Bronchial epithelial cell (primary cell): ENCODE measurements around the gene CHST11. TPM values are rescaled to one million over a fixed set of nuclear protein-coding genes. Genes with fewer than 3 reads are reported as not detected.

Source experiments
- DNase-seq: peaks from one replicate; pipeline ENCODE4 v3.0.0-alpha.2; 2010; ENCODE audit warnings: low read depth
- FAIRE-seq: peaks from 2 replicates; lab custom pipeline; 2011; peaks lifted over from hg19 to GRCh38; lab: Jason Lieb, UNC
- H3K27me3 ChIP-seq: 2 replicates; pipeline ENCODE4 v1.5.1; 2011; ENCODE audit warnings: low read length; ENCODE audit not compliant: control insufficient read depth, insufficient read depth
- H3K36me3 ChIP-seq: 2 replicates; pipeline ENCODE4 v1.5.1; 2011; ENCODE audit warnings: low read length; ENCODE audit not compliant: control insufficient read depth, insufficient read depth
- H3K4me3 ChIP-seq: 2 replicates; pipeline ENCODE4 v1.5.1; 2011; ENCODE audit warnings: mild to moderate bottlenecking, low read depth, low read length, control low read depth
- total RNA-seq: library from RNA; depleted of rRNA; stranded (reverse); fragments of >200 nt; gene quantifications from 2 replicates; pipeline ENCODE4 v1.2.1, GENCODE V29; 2014
- TF ChIP-seq, protein P1 (sequence below): IDR thresholded peaks from 2 replicates; pipeline ENCODE4 v1.5.1; 2011; ENCODE audit warnings: mild to moderate bottlenecking, moderate library complexity, low read length, control low read depth, inconsistent platforms; ENCODE audit not compliant: insufficient read depth, severe bottlenecking

Gene CHST11
- total RNA-seq, 1 donor from 2014 or later: 7.9 TPM

DNA sequence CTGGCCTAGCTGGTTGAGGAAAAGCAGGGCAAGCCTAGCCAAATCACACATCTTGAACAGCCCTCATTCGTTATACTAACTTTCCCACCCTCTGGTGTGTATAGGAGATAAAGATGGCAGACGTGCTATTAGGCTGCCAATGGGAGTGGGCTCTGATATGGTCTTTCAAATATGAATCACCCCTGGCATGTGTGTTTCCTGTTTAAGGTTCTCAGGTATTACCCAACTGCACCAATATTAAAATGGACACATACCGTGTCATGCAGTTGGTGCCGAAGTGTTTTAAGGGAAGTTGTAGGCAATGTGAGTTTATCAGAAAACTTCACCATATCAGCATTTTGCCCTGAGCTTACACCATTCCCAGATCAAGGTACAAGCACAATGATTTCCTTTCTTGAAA lies 33.4 kb downstream of the CHST11 start:
- H3K36me3 ChIP-seq: no peaks in the 10 kb centered on the region
- no peak overlapping the region for H3K4me3 ChIP-seq
- DNase-seq (peak; percentile 18), FAIRE-seq (no peak)
- H3K27me3 ChIP-seq: no peaks in the 10 kb centered on the region
- TF ChIP-seq, protein P1, sequence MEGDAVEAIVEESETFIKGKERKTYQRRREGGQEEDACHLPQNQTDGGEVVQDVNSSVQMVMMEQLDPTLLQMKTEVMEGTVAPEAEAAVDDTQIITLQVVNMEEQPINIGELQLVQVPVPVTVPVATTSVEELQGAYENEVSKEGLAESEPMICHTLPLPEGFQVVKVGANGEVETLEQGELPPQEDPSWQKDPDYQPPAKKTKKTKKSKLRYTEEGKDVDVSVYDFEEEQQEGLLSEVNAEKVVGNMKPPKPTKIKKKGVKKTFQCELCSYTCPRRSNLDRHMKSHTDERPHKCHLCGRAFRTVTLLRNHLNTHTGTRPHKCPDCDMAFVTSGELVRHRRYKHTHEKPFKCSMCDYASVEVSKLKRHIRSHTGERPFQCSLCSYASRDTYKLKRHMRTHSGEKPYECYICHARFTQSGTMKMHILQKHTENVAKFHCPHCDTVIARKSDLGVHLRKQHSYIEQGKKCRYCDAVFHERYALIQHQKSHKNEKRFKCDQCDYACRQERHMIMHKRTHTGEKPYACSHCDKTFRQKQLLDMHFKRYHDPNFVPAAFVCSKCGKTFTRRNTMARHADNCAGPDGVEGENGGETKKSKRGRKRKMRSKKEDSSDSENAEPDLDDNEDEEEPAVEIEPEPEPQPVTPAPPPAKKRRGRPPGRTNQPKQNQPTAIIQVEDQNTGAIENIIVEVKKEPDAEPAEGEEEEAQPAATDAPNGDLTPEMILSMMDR: no peak

- TF ChIP-seq, protein P1: no peak
- Histone ChIP-seq H3K36me3 (no peaks in the 10 kb centered on the region), H3K27me3 (no peaks in the 10 kb centered on the region), H3K4me3 (no peak overlapping the region)
- DNase-seq: no peak
- no peak for FAIRE-seq
Observed at GRCh38 chr12:104490850-104491249, 34.1 kb downstream of the CHST11 start.

DNA sequence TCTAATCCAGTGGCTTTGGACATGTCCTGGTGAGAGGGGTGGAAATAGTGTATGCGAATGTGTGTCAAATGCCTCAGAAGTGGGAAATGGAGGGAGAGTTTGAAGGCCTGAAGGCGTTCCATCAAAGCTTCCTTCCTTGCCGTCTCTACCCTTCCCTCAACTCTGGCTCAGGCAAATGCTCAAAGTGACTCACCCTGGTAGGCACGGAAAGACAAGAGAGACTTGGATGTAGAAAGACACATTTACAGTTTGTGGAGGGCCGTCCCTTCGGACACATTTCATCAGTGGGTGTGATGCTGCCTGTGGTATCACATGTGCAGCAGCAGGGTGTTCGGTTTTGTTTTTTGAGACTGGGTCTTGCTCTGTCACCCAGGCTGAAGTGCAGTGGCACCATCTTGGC lies 36.7 kb downstream of the CHST11 start:
- H3K27me3 ChIP-seq: no peaks in the 10 kb centered on the region
- FAIRE-seq: no peak
- no peak for DNase-seq
- no peak overlapping the region for H3K4me3 ChIP-seq
- TF ChIP-seq, protein P1: no peak
- H3K36me3 ChIP-seq: no peaks in the 10 kb centered on the region

DNA sequence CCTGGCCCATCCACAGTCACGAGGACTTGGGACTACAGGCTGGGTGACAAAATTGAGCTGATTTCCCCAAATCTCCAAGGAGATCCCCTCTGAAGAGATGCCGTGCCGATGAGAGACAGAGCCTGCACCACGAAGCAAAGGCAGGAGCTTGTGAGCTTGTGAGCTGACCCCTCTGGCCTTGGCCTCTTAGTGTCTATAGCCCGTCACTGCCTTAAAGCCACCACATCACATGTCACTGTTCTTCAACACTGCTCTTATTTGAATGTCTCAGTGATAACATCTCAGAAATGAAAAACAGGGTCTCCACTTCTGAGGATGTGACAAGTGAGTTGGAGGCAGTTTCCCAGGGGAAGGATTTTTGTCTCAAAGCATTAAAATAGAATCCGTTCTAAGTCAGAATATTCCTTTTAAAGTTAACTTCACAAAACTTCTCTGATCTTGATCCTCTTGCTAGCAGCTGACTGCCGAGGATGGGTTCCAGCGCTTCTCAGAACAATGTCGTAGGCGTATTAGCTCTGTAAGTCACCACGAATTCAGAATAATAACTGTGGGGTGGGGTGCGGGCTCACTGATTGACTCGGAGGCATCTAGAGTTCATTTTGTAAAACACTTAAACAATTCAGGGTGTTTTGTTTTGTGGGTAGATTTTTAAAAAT lies 37.5 kb downstream of the CHST11 start:
- DNase-seq (peak; percentile 37), FAIRE-seq (no peak)
- no peak overlapping the region for H3K4me3 ChIP-seq

GRCh38 chr12:104494793-104495158 lies 38.0 kb downstream of the CHST11 start:
- no peak for DNase-seq
- Histone ChIP-seq H3K4me3 (no peak overlapping the region), H3K36me3 (no peaks in the 10 kb centered on the region), H3K27me3 (no peaks in the 10 kb centered on the region)
- FAIRE-seq: no peak
- TF ChIP-seq, protein P1: no peak

More for the DNA sequence above, 37.5 kb downstream of the CHST11 start:
- TF ChIP-seq, protein P1: no peak
- H3K36me3 ChIP-seq: no peaks in the 10 kb centered on the region
- no peaks in the 10 kb centered on the region for H3K27me3 ChIP-seq

DNA sequence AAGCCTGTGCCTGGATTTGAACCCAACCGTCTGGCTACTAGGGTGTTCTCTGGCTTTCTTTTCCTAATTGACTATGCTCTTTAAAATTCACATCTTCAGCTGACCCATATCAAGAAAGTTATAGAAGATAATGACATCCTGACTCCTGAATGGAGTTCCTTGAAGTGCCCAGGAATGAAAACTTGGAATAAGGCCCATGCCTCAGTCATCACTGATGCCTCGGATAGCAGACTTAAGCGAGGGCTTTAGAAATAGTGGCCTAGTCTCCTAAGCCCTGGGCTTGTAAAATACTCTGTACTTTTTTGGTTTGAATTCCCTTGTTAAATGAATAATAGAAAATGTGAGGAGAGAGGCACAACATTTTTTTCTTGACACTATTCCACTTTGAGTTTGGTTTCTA lies 39.0 kb downstream of the CHST11 start:
- DNase-seq (no peak), FAIRE-seq (no peak)
- H3K36me3 ChIP-seq: no peaks in the 10 kb centered on the region
- H3K27me3 ChIP-seq: no peaks in the 10 kb centered on the region
- H3K4me3 ChIP-seq: no peak overlapping the region
- TF ChIP-seq, protein P1: no peak
